ENCODE results near the gene SLC41A3.
"Not testable (repeated sequence)": the region's sequence is repeated elsewhere in the genome, so short reads cannot be mapped to it uniquely, and the experiment has no call there.

Gene SLC41A3

GRCh38 chr3:125958511-125959316, 125.2 kb downstream of the SLC41A3 start:
- no peak for DNase-seq (ENCODE audit: low read depth)
- H3K4me3 ChIP-seq (ENCODE audit: low read depth, low read length), result no peak overlapping the region
- no peak for TF ChIP-seq CTCF (conservative IDR thresholded peaks at IDR 0.05; ENCODE audit: low read depth, low read length)

- H3K4me3 ChIP-seq (ENCODE audit: low read depth, low read length), result no peak overlapping the region
- TF ChIP-seq CTCF (conservative IDR thresholded peaks at IDR 0.05; ENCODE audit: low read depth, low read length), result no peak
- no peak for DNase-seq (ENCODE audit: low read depth)
Observed at GRCh38 chr3:125957674-125958510, 126.0 kb downstream of the SLC41A3 start.

- not testable (repeated sequence) for DNase-seq (ENCODE audit: low read depth); H3K4me3 ChIP-seq (ENCODE audit: low read depth, low read length)
Observed at GRCh38 chr3:125957020-125957419, 126.9 kb downstream of the SLC41A3 start.

All from choroid plexus epithelial cell (primary cell).